NCI-H1694 treated with DMSO at 0.1 percent for 48 hours (cell line): Measurements from ENCODE around the gene CBFB.
"Not testable (repeated sequence)": the region's sequence is repeated elsewhere in the genome, so short reads cannot be mapped to it uniquely, and the experiment has no call there.

Experiments
- DNase-seq: peaks from one replicate; lab custom pipeline; 2025; lab: John Stamatoyannopoulos, UW

The CBFB gene

DNA sequence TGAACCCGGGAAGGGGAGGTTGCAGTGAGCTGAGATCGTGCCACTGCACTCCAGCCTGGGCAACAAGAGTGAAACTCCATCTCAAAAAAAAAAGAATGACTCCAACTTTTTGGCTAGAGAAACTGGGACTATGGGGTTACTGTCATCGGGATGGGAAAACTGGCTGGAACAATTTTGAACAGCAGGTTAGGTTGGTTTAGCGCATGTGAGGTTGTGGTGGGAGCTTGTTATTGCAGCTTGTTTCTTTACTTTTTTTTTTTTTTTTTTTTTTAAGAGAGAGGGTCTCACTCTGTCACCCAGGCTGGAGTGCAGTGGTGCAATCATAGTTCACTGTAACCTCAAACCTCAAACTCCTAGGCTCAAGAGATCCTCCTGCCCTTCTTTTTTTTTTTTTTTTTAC, 12.6 kb downstream of the CBFB start:
- not testable (repeated sequence) for DNase-seq

DNA sequence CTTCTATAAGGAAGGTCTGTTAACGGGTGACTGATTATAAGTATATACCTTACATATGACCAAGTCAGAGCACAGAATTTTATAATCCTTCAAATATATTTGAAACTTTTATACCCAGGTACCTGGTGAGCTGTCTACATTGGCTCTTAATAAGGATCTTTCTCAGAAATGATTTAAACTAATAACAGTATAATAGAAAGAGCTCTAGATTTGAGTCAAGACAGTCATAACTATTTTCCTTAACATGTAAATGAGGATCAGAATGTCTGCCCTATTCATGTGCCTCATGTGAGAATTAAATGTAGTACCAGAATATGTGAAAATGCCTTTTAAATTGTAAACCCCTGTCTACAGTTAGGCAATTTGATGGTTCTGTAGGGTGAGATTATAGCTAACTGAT, 14.5 kb downstream of the CBFB start:
- no peak for DNase-seq

DNA sequence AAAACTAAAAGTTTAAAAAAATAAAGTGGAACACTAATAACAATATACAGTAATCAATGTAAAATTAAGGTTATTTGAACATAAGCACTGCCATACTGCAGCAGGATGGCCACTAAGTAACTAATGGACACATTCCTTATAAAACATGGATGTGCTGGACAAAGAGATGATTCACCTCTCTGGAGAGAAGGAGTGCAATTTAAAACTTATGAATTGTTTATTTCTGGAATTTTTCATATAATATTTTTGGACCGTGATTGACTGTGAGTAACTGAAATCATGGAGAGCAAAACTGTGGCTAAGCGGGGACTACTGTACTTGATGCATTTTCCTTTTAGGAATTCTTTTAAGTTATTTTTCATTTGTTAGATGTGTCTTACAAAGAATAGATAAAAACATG, 21.8 kb downstream of the CBFB start:
- no peak for DNase-seq

DNA sequence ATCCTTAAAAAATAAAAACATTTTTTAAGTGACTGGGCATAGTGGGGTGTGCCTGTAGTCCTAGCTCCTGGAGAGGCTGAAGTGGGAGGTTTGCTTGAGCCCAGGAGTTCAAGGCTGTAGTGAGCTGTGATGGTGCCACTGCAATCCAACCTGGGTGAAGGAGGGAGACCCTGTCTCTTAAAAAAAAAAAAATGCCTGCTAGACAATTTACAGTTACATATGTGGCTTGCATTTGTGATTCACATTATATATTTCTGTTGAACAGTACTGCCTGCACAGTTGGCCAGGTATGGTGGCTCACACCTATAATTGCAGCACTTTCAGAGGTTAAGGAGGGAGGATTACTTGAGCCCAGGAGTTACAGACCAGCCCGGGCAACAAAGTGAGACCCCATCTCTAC, 23.4 kb downstream of the CBFB start:
- no peak for DNase-seq

DNA sequence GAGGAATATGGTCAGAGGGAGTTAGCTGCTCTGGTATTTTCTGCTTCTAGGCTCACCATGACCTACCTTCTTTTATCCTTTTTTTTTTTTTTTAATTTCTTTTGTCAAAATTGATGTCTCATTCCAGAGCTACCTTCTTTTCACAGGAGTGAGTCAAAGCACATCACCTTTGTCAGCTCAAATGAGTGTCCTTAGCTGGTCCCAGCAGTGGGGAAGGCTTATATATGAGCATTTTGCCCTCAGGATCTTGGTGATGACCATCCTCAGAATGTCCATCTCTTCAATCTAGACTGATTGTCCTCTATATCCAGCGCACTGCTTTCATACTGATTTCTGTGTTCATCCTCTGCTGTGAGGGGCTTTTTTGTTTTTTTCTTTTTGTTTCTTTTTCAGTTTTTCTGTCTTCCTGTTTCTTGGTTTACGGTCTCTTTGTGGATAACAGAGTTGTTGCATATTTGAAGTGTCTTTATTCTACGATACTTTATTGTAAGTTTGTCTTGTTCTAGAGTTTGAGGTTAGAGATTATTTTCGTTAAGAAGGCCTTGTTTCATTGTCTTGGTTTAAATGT, 24.9 kb downstream of the CBFB start:
- DNase-seq = no peak

DNA sequence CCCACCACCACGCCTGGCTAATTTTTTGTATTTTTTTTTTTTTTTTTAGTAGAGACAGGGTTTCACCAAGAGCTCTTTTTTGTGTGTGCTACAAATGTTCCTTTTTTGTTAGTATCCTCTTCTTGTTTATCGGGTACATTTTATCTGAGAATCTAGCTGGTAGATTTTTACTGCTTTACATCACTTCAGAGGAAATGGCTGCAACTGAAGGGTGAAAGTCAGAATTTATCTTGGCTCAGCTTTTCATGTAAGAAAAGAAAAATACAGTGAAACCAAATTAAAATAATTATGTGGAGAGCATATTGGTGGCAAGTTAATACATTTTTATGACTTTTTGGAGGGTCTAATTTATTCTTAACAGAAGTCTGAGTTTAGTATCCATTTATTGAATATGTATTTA, 26.0 kb downstream of the CBFB start:
- DNase-seq = no peak

DNA sequence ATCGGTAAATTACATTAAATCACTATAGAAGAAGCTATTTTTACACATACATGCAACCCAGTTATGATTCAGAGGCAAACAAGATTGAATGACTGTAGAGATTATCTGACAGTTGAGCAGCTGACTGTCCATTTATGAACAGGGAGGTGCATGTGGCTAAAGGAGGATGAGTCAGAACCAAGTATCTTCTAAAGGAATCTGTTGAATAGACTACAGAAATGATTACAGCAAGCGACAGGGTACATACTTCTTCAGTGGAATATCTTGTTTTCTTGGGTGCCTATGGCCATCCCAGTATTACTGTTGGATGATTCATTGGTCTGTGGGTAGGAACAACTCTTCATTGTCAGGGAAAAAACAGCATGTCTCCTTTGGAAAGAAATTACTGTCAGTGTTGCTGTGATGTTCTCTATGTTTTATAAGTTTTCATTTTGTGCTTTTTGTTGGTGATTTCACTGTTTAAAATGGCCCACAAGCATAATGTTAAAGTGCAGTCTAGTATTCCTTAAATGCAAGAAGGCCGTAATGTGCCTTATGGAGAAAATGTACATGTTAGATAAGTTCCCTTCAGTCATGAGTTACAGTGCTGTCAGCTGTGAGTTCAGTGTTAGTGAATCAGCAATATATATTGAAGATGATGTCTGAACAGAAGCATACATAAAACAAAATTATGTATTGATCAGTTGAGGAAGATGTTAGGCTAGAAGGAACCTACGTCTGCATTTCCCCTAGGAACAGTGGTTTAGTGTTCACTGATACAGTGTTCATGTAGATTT, 27.0 kb downstream of the CBFB start:
- DNase-seq = no peak

DNA sequence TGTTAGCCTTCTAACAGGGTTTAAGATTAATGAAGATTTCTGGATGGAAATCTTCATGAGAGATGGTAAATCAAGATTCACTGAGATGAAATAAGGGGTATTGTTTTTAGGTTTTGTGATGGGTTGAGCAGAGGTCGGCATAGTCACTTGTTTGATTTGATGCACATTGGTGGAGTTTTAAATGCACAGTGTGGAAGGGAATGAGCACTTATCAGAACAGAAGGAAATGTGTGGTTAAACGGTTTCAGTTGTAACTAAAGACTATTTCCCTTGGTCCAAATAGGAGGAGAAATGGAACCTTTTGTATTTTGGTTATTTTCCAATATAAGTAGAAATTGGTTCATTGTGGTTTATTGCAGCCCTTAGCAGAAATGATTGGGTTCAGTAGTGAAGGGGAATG, 34.1 kb downstream of the CBFB start:
- DNase-seq = no peak

DNA sequence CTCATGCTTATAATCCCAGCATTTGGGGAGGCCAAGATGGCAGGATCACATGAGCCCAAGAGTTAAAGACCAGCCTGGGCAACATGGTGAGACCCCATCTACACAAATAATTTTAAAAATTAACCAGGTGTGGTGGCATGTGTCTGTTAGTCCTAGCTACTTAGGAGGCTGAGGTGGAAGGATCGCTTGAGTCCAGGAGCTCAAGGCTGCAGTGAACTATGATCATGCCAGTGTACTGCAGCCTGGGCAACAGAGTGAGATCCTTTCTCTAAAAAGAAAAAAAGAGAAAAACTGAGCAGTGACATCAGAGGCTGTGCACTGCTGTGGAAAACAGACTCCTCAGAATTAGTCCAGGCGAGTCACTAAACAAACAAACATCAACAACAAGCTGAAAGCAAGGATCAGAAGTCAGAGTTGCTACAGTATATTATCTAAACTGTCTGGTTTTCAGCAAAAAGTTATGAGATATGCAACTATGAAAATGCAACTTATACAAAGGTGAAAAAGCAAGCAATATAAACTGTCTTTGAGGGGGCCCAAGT, 39.3 kb downstream of the CBFB start:
- no peak for DNase-seq

DNA sequence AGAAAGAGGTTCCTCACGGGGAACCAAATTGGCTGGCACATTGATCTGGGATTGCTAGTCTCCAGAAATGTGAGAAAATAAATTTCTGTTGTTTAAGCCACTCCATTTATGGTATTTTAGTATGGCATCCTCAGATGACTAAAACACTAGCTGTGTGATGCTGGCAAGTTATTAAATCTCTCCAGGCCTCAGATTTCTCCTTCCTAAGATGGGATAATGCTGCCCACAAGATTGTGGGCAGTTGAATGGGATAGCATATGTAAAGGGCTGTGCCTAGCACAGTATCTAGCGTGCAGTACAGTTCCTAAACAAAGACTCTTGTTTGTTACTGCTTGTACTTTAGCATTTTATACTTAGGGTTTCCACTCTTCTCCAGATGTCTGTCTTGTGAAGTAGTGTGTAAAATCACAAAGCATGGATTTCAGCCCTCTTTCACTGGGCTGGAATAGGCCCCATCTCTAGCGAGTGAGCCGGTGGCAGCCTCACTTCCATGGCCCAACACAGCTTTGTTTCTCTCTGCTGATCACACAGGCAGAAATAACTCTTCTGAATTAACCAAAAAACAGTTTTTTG, 42.6 kb downstream of the CBFB start:
- no peak for DNase-seq

DNA sequence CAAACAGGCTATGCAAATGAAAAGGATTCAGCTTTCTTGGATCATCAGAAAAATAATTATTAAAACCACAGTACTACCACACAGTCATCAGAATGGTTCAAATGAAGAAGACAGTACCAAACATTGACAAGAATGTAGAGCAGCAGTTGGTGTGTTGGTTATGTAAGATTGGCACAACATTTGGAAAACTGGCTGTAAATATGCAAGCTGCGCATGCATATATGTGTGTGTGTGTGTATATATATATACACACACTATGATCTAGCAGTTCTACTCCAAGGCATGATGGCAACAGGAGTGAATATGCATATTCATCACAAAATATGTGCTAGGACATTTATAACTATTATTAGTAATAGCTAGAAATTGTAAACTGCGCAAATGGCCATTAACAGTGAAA, 46.4 kb downstream of the CBFB start:
- no peak for DNase-seq

DNA sequence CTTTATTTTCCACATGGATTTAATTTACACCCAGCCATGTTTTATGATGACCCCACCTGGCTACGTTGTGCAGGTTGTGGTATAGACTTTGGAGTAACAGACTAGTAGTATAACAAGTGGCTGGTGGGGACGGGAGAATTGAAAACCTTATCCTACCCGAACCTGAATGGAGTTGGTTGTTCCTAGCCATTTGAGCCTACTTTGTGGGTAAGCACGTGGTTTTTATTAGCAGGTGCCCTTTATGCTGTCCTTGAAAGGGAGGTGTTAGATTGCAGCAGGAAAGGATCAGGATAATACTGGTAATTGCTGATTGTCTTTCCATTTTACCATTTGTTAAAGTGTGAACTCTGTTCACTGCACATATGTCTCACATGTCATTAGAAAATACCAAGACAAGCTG, 48.9 kb downstream of the CBFB start:
- no peak for DNase-seq

DNA sequence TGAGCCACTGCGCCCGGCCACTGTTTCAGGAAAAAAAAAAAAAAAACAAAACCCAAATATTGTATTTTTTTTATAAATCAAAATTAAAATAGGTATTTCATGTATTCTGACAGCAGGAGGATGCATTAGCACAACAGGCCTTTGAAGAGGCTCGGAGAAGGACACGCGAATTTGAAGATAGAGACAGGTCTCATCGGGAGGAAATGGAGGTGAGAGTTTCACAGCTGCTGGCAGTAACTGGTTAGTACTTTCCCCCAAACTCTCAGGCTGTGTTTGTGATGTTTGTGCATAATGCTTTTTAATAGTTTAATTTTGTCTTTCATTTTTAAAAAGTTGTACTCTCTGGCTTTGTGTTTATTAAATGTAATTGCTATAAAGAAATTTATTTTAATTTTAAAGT, 53.2 kb downstream of the CBFB start:
- DNase-seq = no peak

DNA sequence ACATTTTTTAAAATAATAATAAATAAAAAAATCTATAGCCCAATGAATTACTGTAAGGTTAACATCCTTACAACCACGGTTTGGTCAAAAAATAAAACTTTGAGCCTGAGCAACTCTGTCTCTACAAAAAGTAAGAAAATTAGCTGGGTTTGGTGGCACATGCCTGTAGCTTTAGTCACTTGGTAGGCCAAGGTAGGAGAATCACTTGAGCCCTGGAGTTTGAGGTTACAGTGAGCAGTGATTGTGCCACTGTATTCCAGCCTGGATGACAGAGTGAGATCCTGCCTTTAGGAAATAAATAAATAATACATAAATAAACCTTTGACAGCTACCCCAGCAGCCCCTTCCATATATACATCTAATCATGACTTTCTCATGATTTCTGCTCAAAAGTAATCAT, 53.9 kb downstream of the CBFB start:
- no peak for DNase-seq

DNA sequence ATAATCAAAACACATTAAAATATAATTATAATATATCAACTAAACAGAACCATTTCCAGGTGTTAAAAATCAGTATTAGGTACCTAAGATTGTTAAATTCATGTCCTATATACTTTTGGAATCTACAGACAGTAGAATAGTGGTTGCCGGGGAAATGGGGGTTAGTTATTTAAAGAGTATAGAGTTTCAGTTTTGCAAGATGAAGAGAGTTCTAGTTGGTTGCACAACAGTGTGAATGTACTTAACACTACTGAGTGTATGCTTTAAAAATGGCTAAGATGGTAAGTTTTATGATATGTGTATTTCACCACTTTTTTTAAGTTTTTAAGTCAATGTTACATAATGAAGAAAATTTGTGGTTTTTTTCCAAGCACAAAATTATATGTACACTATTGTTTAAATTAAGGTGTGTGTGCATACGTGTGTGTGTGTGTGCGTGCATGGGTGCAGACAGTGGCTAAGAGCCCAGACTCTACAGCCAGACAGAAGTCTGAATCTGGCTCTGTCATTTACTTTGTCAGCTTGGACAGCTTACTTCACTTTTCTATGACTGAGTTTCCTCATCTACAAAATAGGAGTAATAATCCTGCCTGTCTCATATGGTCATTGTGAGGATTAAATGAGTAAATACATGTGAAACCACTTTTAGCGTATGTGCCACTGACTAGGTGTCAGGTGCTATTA, 55.5 kb downstream of the CBFB start:
- no peak for DNase-seq

DNA sequence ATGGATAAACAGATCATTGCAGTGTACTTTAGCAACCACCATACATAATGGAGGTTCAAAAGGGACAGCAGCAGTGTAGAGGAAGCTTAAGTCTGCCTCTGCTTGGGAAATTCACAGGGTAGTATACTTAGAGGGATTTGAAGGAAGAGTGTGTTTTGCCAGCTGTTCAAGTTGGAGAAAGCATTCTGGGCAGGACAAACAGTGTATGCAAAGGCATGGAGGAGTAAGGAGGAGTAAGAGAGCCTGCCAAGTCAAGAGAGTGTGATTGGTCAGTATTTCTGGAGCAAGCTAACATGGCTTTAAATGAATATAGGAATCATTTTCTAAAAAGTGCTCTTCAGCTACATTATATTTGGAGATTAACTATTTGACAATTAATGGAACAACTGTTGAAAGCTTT, 57.9 kb downstream of the CBFB start:
- DNase-seq = no peak

DNA sequence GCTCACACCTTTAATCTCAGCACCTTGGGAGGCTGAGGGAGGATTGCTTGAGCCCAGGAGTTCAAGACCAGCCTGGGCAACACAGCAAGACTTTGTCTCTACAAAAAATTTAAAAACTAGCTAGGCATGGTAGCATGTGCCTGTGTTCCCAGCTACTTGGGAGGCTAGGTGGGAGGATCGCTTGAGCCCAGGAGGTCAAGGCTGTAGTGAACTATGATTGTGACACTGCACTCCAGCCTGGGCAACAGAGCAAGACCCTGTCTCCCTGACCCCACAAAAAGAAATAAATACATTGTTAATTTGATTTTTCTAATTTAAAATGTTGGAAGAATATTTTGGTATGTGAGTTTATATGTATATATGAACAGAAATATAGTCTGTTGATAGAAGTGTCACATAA, 58.3 kb downstream of the CBFB start:
- no peak for DNase-seq

DNA sequence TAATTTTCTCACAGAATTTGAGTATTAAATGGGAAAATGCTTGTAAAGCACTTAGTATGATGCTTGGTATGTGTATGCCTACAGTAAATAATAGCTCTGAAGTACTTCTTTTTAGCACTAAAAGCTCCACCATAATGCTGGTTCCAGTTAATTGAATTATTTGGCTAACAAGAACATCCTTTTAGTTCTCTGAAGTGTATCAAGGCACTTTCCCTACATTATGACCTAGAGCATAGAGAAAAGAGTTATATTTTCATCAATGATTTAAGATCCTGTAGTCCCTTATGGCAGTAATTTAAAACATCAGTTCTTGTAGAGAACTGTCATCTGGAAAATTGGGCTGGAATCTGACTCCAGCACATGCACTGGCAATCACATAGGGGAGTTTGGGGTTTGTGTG, 58.9 kb downstream of the CBFB start:
- DNase-seq = no peak

DNA sequence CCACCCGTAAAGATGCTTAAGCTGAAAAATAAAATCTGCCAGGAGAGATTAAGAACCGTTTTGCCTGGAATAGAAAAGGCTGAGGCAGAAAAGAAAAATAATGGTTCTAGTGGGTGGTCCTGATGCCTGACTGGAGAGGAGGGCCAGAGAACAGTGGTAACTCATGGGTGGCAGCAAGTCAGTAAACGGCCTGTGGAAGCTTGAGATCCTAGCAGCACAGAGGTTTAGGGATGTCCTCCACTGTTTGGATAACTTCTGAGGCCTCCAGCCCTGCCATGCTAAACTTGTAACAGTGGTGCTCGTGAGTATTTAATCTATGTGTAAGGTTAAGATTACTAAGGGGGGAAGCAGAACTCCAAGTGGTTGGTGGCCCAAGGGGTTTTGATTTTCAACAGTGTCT, 59.6 kb downstream of the CBFB start:
- DNase-seq = no peak

DNA sequence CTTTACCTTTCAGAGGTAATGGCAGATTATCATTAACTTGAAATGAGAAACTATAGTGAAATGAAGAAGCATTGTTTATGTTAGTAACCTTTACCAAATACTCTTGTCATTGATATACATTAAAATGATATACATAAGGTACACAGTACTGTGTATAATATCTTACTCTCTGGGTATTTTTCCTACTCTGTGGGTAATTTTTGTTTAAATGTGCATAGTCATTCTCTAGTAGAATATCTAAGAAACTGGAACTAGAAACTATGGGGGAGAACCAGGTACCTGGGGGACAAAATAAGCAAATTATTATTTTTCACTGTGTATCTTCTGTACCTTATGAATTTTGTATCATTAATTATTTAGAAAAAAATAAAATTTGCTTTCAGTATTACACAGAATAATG, 60.2 kb downstream of the CBFB start:
- no peak for DNase-seq

DNA sequence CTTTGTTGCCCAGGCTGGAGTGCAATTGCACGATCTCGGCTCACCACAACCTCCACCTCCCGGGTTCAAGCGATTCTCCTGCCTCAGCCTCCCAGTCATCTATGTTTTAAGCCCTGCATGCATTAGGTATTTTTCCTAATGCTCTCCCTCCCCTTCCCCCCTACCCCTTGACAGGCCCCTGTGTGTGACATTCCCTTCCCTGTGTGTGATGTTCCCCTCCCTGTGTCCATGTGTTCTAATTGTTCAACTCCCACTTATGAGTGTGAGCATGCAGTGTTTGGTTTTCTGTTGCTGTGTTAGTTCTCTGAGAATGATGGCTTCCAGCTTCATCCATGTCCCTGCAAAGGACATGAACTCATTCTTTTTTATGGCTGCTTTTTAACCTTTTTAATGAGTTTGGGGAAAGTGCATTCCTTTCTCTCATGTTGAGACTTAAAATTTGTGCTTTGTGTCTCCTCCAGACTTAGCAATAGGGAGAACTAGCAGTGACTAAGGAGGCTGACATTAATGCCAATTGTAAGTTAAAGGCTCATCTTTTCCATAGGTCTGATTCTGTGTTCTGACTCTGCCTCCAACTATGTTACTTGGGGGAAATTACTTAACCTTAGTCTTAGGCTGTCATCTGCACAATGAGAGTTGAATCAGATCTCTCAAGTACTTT, 63.1 kb downstream of the CBFB start:
- DNase-seq = no peak

DNA sequence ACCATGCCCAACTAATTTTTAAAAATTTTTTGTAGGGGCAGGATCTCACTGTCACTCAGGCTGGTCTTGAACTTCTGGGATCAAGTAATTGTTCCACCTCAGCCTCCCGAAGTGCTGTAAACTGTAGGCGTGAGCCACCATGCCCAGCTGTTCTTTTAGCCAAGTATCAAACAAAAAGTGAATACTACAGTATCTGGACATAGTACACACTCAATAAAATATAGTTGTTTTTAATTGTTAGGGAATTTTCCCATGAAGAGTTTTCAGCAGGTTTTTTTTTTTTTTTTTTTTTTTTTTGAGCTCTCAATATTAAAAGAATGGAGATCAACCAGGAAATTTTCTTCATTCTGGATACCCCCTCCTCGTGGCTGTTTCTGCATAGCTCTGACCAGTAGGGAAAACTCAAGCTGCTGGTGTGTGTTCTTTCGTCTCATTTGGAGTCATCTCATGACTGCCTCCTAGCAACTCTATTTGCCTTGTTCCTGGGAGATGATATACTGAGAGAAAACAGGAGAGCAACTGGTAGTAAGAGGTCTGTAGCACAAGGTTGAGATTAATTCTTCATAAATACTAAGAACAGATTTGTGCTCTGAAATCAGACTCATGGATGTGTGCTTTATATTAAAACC, 64.3 kb downstream of the CBFB start:
- DNase-seq = no peak
